ENCODE data around the gene PCDH7.

DNA sequence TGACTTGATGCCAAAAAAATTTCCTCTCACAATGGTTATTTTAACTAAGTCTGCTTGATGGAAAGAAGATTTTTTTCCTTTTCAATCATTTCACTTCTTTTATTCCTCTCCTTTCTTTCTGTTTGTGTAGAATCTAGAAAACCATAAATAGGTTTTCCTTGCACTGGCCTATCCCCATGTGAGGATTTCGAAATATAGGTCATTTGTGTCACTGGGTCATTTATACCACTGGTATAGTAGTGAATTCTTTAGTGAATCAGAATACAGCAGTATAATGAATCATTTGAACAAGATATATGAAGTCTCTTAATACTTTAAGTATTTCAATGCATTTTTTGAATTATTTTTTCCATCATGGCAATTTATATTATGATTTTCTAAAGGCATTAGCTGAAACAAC is 26.6 kb downstream of the PCDH7 start:
- TF ChIP-seq, protein P1, sequence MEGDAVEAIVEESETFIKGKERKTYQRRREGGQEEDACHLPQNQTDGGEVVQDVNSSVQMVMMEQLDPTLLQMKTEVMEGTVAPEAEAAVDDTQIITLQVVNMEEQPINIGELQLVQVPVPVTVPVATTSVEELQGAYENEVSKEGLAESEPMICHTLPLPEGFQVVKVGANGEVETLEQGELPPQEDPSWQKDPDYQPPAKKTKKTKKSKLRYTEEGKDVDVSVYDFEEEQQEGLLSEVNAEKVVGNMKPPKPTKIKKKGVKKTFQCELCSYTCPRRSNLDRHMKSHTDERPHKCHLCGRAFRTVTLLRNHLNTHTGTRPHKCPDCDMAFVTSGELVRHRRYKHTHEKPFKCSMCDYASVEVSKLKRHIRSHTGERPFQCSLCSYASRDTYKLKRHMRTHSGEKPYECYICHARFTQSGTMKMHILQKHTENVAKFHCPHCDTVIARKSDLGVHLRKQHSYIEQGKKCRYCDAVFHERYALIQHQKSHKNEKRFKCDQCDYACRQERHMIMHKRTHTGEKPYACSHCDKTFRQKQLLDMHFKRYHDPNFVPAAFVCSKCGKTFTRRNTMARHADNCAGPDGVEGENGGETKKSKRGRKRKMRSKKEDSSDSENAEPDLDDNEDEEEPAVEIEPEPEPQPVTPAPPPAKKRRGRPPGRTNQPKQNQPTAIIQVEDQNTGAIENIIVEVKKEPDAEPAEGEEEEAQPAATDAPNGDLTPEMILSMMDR (IDR thresholded peaks at IDR 0.05), result no peak
- TF ChIP-seq MAX (IDR thresholded peaks at IDR 0.05; ENCODE audit: low read depth) (no peak), CHD2 (IDR thresholded peaks at IDR 0.05; ENCODE audit: low read length, partially characterized antibody) (no peak)

Measured in SK-N-SH (cell line).